CD4-positive, alpha-beta memory T cell (primary cell): ENCODE results near the gene KRTAP21-1. TPM values are rescaled to one million over a fixed set of nuclear protein-coding genes. Genes with fewer than 3 reads are reported as not detected.
"Not testable (repeated sequence)": the region's sequence is repeated elsewhere in the genome, so short reads cannot be mapped to it uniquely, and the experiment has no call there.

Experiments used
- CTCF ChIA-PET: fragments of 350-600 bp; sonication (Branson Sonifier 250); formaldehyde crosslinking; loops from one replicate; lab custom pipeline; 2021; ENCODE audit warnings: inconsistent platforms; ENCODE audit not compliant: partially characterized antibody; lab: Charles Lee
- POLR2A ChIA-PET: fragments of 350-600 bp; sonication (Branson Sonifier 250); formaldehyde crosslinking; loops from one replicate; lab custom pipeline; 2021; ENCODE audit not compliant: partially characterized antibody; lab: Charles Lee
- DNase-seq, 5 donors: peaks; one replicate each; pipeline versions ENCODE4 v3.0.0 to v3.0.0-alpha.2; 2020 to 2022; ENCODE audit warnings: mixed read lengths in 1 of 5
- H3K27ac ChIP-seq: one replicate; pipeline ENCODE4 v1.7.0; 2013; ENCODE audit warnings: low read depth, low read length
- H3K27me3 ChIP-seq: 2 replicates; pipeline ENCODE4 v1.7.0; 2013; ENCODE audit warnings: mild to moderate bottlenecking, low read length, moderate library complexity; ENCODE audit not compliant: insufficient read depth
- H3K36me3 ChIP-seq: 2 replicates; pipeline ENCODE4 v1.7.0; 2013; ENCODE audit warnings: mild to moderate bottlenecking, low read length, moderate library complexity; ENCODE audit not compliant: insufficient read depth
- H3K4me1 ChIP-seq: 2 replicates; pipeline ENCODE4 v1.7.0; 2013; ENCODE audit warnings: mild to moderate bottlenecking, low read length, moderate library complexity; ENCODE audit not compliant: insufficient read depth
- H3K4me3 ChIP-seq, 2 donors: one replicate each; pipeline ENCODE4 v1.7.0; 2013; ENCODE audit warnings: low read length in 2 of 2, mild to moderate bottlenecking in 1 of 2
- H3K9me3 ChIP-seq, 2 donors: one replicate each; pipeline ENCODE4 v1.7.0; 2013; ENCODE audit warnings: low read length in 2 of 2, control low read depth in 1 of 2; ENCODE audit not compliant: control insufficient read depth in 1 of 2
- H3K27ac Mint-ChIP-seq, 7 donors: one replicate each; pipeline ENCODE4 v1.8.0; 2020 to 2021; ENCODE audit warnings: mixed read lengths in 7 of 7, mild to moderate bottlenecking in 6 of 7, inconsistent platforms in 3 of 7, moderate library complexity in 3 of 7
- H3K27me3 Mint-ChIP-seq, 2 donors: one replicate each; pipeline ENCODE4 v1.8.0; 2020 to 2021; ENCODE audit warnings: mixed read lengths in 2 of 2
- H3K36me3 Mint-ChIP-seq, 2 donors: one replicate each; pipeline ENCODE4 v1.8.0; 2020 to 2021; ENCODE audit warnings: mixed read lengths in 2 of 2, inconsistent platforms in 1 of 2, mild to moderate bottlenecking in 1 of 2
- H3K4me1 Mint-ChIP-seq, 4 donors: one replicate each; pipeline ENCODE4 v1.8.0; 2020 to 2021; ENCODE audit warnings: mixed read lengths in 4 of 4, mild to moderate bottlenecking in 1 of 4
- H3K4me3 Mint-ChIP-seq, 8 donors: one replicate each; pipeline ENCODE4 v1.8.0; 2020 to 2021; ENCODE audit warnings: mixed read lengths in 8 of 8, mild to moderate bottlenecking in 7 of 8, moderate library complexity in 6 of 8, inconsistent platforms in 3 of 8
- H3K9me3 Mint-ChIP-seq, 8 donors: one replicate each; pipeline ENCODE4 v1.8.0; 2020 to 2021; ENCODE audit warnings: mixed read lengths in 8 of 8, mild to moderate bottlenecking in 5 of 8, inconsistent platforms in 3 of 8, moderate library complexity in 1 of 8
- intact Hi-C: fragments of 100-400 bp; cut with micrococcal nuclease; formaldehyde crosslinking; loops from one replicate; pipeline ENCODE4 v1.15.1; 2023
- polyA plus RNA-seq, 2 donors: library from polyadenylated mRNA; unstranded; fragments of 300-500 nt; fragmentation: Illumina TruSeq; gene quantifications; one replicate each; pipeline ENCODE4 v1.2.3, GENCODE V29; 2021
- total RNA-seq, 2 experiments: library from RNA; stranded (reverse); gene quantifications; one replicate each; pipeline ENCODE4 v1.2.3, GENCODE V29; 2021

KRTAP21-1 gene
- total RNA-seq, result not detected
- not detected for polyA plus RNA-seq

DNA sequence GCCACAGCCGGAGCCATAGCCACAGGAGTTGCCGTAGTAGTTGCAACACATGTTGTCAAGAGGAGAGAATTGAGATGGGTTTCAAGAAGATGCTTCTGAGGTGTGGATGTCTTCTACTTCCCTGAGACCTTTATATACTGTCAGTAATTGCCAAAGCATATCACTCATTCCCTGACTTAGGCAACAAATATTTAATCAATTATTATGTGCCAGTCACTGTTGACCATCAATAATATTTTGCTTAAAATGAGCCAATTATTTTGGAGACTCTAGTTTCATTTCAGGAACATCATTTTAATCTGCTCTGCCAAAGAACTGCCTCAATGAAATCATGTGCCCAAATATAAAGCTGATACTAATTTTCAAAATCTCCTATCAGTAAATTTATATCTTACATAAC lies at the start of gene KRTAP21-1:
Gene KRTAP21-1, minus strand, starts transcription at position 101 of the 400 bp plus-strand sequence. Its CDS starts 50 bp downstream, at position 51.
- H3K4me3 ChIP-seq, H3K9me3 ChIP-seq, DNase-seq, H3K4me3 Mint-ChIP-seq, H3K36me3 ChIP-seq, POLR2A ChIA-PET, H3K27me3 Mint-ChIP-seq, H3K27ac ChIP-seq, H3K4me1 Mint-ChIP-seq, H3K27me3 ChIP-seq, H3K36me3 Mint-ChIP-seq, intact Hi-C loops, H3K27ac Mint-ChIP-seq, CTCF ChIA-PET, H3K4me1 ChIP-seq, H3K9me3 Mint-ChIP-seq: not testable (repeated sequence)

- no peak overlapping the region for H3K4me3 ChIP-seq
- H3K4me3 Mint-ChIP-seq, result no peak overlapping the region
- no peak overlapping the region for H3K27ac ChIP-seq
- ChIA-PET CTCF (no interaction called here), POLR2A (no interaction called here)
- intact Hi-C loops, result no loop called here
- no peak for DNase-seq
- H3K27ac Mint-ChIP-seq, result no peak overlapping the region
- H3K36me3 Mint-ChIP-seq, result no peaks in the 10 kb centered on the region
- H3K27me3 Mint-ChIP-seq, result peaks cover 0 to 1% of the 10 kb centered on the region in 2 donors
- H3K36me3 ChIP-seq, result no peaks in the 10 kb centered on the region
- no peaks in the 10 kb centered on the region for H3K4me1 Mint-ChIP-seq
- no peaks in the 10 kb centered on the region for H3K4me1 ChIP-seq
- no peaks in the 10 kb centered on the region for H3K9me3 ChIP-seq
- H3K9me3 Mint-ChIP-seq, result peaks cover 0 to 3% (median 0%) of the 10 kb centered on the region in 8 donors
- H3K27me3 ChIP-seq, result no peaks in the 10 kb centered on the region
These were observed 45.4 kb upstream of the KRTAP21-1 start for GRCh38 chr21:30800605-30801004.

GRCh38 chr21:30793581-30794314 lies 38.5 kb upstream of the KRTAP21-1 start:
- H3K27ac Mint-ChIP-seq, result no peak overlapping the region
- Histone ChIP-seq H3K27me3 (no peaks in the 10 kb centered on the region), H3K27ac (no peak overlapping the region), H3K9me3 (no peaks in the 10 kb centered on the region), H3K4me1 (no peaks in the 10 kb centered on the region), H3K4me3 (no peak overlapping the region), H3K36me3 (no peaks in the 10 kb centered on the region)
- H3K4me3 Mint-ChIP-seq, result no peak overlapping the region
- no peak for DNase-seq
- H3K4me1 Mint-ChIP-seq, result no peaks in the 10 kb centered on the region
- intact Hi-C loops, result no loop called here
- peaks cover 0 to 2% of the 10 kb centered on the region in 2 donors for H3K27me3 Mint-ChIP-seq
- H3K9me3 Mint-ChIP-seq, result no peaks in the 10 kb centered on the region
- ChIA-PET POLR2A (no interaction called here), CTCF (no interaction called here)
- H3K36me3 Mint-ChIP-seq, result no peaks in the 10 kb centered on the region

GRCh38 chr21:30779249-30779648 lies 24.0 kb upstream of the KRTAP21-1 start:
- H3K4me3 ChIP-seq, result no peak overlapping the region
- no peaks in the 10 kb centered on the region for H3K4me1 ChIP-seq
- POLR2A ChIA-PET, result no interaction called here
- Mint-ChIP-seq H3K27ac (no peak overlapping the region), H3K4me1 (no peaks in the 10 kb centered on the region), H3K36me3 (no peaks in the 10 kb centered on the region), H3K9me3 (peaks cover 0 to 4% (median 0%) of the 10 kb centered on the region in 8 donors), H3K4me3 (no peak overlapping the region), H3K27me3 (peaks cover 3 to 4% of the 10 kb centered on the region in 2 donors)
- no peaks in the 10 kb centered on the region for H3K27me3 ChIP-seq
- no peak for DNase-seq
- intact Hi-C loops, result no loop called here
- CTCF ChIA-PET, result no interaction called here
- no peaks in the 10 kb centered on the region for H3K36me3 ChIP-seq
- no peaks in the 10 kb centered on the region for H3K9me3 ChIP-seq
- no peak overlapping the region for H3K27ac ChIP-seq

DNA sequence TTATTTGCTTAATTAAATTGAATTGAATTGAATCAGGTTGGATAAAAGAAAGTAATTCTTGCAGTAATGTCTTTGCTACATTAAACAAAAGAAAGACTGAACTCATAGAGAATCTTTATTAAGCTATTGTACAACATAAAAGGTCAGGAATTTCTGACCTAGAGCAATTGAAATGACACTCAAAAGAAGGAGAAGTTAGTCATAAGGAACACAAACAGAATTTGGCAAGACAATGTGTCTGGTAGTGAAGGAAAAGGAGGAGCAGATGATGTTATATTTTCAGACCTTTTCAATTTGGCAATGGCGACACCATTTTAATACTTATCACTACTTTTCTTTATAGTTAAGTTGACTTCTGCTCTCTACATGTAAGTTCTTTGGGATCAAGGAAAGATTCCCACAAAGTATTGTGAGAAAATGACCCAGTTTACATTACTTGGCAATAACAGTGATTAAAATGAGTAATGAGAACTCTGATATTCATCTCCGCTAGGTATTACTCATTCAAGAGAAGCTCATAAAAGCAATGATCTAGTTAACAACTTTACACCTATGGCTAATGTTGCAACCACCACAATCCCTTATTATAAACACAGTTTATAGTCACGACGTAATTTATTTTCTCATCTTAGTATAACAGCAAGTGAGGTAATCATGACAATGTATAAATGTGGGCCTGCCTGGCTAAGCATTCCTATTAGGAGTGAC lies 14.7 kb upstream of the KRTAP21-1 start:
- Mint-ChIP-seq H3K4me1 (no peaks in the 10 kb centered on the region), H3K4me3 (no peak overlapping the region), H3K9me3 (no peaks in the 10 kb centered on the region), H3K27ac (no peak overlapping the region), H3K36me3 (no peaks in the 10 kb centered on the region), H3K27me3 (no peaks in the 10 kb centered on the region)
- CTCF ChIA-PET, result no interaction called here
- H3K9me3 ChIP-seq, result no peaks in the 10 kb centered on the region
- no peak for DNase-seq
- no peaks in the 10 kb centered on the region for H3K4me1 ChIP-seq
- no peak overlapping the region for H3K4me3 ChIP-seq
- no peaks in the 10 kb centered on the region for H3K27me3 ChIP-seq
- intact Hi-C loops, result no loop called here
- POLR2A ChIA-PET, result no interaction called here
- no peaks in the 10 kb centered on the region for H3K36me3 ChIP-seq
- H3K27ac ChIP-seq, result no peak overlapping the region

DNA sequence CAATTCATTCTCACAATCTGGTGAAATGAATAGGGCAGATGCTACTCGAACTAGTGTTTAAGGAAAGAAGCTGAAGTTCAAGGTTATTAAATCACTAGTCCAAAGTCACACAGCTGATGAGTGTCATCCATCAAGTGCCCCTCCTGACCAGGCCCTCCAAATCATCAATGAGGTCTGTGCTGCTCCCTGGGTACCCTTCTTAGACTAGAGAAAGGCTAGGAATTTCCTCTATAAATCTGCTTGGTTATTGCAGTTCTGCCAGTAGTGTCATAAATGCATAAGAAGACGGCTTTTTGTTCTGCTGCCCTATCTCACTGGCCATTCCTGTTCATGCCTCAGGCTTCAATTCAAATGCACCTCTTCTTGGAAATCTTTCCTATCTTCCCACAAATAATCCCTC lies 5.5 kb upstream of the KRTAP21-1 start:
- ChIA-PET CTCF (no interaction called here), POLR2A (no interaction called here)
- no peaks in the 10 kb centered on the region for H3K9me3 ChIP-seq
- Mint-ChIP-seq H3K27me3 (peaks cover 2 to 3% of the 10 kb centered on the region in 2 donors), H3K27ac (peak overlapping the region in 1 of 7 donors; percentile 4), H3K4me3 (no peak overlapping the region), H3K4me1 (no peaks in the 10 kb centered on the region), H3K9me3 (peaks cover 0 to 3% (median 0%) of the 10 kb centered on the region in 8 donors), H3K36me3 (no peaks in the 10 kb centered on the region)
- no peaks in the 10 kb centered on the region for H3K36me3 ChIP-seq
- H3K4me3 ChIP-seq, result no peak overlapping the region
- H3K27ac ChIP-seq, result no peak overlapping the region
- no peaks in the 10 kb centered on the region for H3K27me3 ChIP-seq
- DNase-seq, result no peak
- H3K4me1 ChIP-seq, result no peaks in the 10 kb centered on the region
- intact Hi-C loops, result no loop called here

GRCh38 chr21:30758306-30758705 lies 3.1 kb upstream of the KRTAP21-1 start:
- H3K27me3 Mint-ChIP-seq, result peaks cover 2 to 6% of the 10 kb centered on the region in 2 donors
- POLR2A ChIA-PET, result no interaction called here

More at GRCh38 chr21:30758306-30758705, 3.1 kb upstream of the KRTAP21-1 start:
- DNase-seq, result no peak
- H3K27ac ChIP-seq, result no peak overlapping the region
- H3K27me3 ChIP-seq, result no peaks in the 10 kb centered on the region
- no peaks in the 10 kb centered on the region for H3K4me1 Mint-ChIP-seq
- CTCF ChIA-PET, result no interaction called here
- H3K36me3 ChIP-seq, result no peaks in the 10 kb centered on the region
- intact Hi-C loops, result no loop called here
- H3K4me3 ChIP-seq, result no peak overlapping the region
- no peaks in the 10 kb centered on the region for H3K36me3 Mint-ChIP-seq
- no peak overlapping the region for H3K27ac Mint-ChIP-seq
- no peaks in the 10 kb centered on the region for H3K4me1 ChIP-seq
- no peaks in the 10 kb centered on the region for H3K9me3 Mint-ChIP-seq
- no peaks in the 10 kb centered on the region for H3K9me3 ChIP-seq
- no peak overlapping the region for H3K4me3 Mint-ChIP-seq
